ENCODE data around the gene ADAMTSL5.
"Not testable (repeated sequence)": the region's sequence is repeated elsewhere in the genome, so short reads cannot be mapped to it uniquely, and the experiment has no call there.

The ADAMTSL5 gene

GRCh38 chr19:1512671-1513498, at the start of gene ADAMTSL5:
ADAMTSL5 (minus strand) TSS chr19:1513019; CDS start chr19:1510943, 2,076 bp downstream.
- DNase-seq: no peak

- DNase-seq: no peak
Observed at GRCh38 chr19:1561236-1561842, 48.5 kb upstream of the ADAMTSL5 start.

- no peak for DNase-seq
Observed at GRCh38 chr19:1560286-1560882, 47.6 kb upstream of the ADAMTSL5 start.

- no peak for DNase-seq
Observed at GRCh38 chr19:1558552-1558951, 45.7 kb upstream of the ADAMTSL5 start.

- DNase-seq: no peak
Observed at GRCh38 chr19:1556390-1557070, 43.7 kb upstream of the ADAMTSL5 start.

- no peak for DNase-seq
Observed at GRCh38 chr19:1555487-1556389, 42.9 kb upstream of the ADAMTSL5 start.

GRCh38 chr19:1554968-1555367, 42.1 kb upstream of the ADAMTSL5 start:
- no peak for DNase-seq

- DNase-seq: no peak
Observed at GRCh38 chr19:1553415-1553814, 40.6 kb upstream of the ADAMTSL5 start.

GRCh38 chr19:1551068-1552040, 38.5 kb upstream of the ADAMTSL5 start:
- no peak for DNase-seq

GRCh38 chr19:1549332-1549945, 36.6 kb upstream of the ADAMTSL5 start:
- DNase-seq: no peak

- peak in 1 of 2 experiments; percentile 9 for DNase-seq
Observed at GRCh38 chr19:1540365-1540925, 27.6 kb upstream of the ADAMTSL5 start.

GRCh38 chr19:1539749-1540148, 26.9 kb upstream of the ADAMTSL5 start:
- not testable (repeated sequence) for DNase-seq

- no peak for DNase-seq
Observed at GRCh38 chr19:1538978-1539377, 26.2 kb upstream of the ADAMTSL5 start.

- not testable (repeated sequence) for DNase-seq
Observed at GRCh38 chr19:1535699-1536098, 22.9 kb upstream of the ADAMTSL5 start.

- no peak for DNase-seq
Observed at GRCh38 chr19:1534972-1535371, 22.2 kb upstream of the ADAMTSL5 start.

GRCh38 chr19:1533510-1534150, 20.8 kb upstream of the ADAMTSL5 start:
- no peak for DNase-seq

GRCh38 chr19:1532003-1532402, 19.2 kb upstream of the ADAMTSL5 start:
- no peak for DNase-seq

GRCh38 chr19:1531587-1531986, 18.8 kb upstream of the ADAMTSL5 start:
- DNase-seq: no peak

- not testable (repeated sequence) for DNase-seq
Observed at GRCh38 chr19:1530856-1531255, 18.0 kb upstream of the ADAMTSL5 start.

GRCh38 chr19:1529430-1529816, 16.6 kb upstream of the ADAMTSL5 start:
- DNase-seq: no peak

Measured in cerebellar nuclear complex (tissue), 1 donor.